ENCODE measurements around the gene SENP2. TPM values are rescaled to one million over a fixed set of nuclear protein-coding genes. Genes with fewer than 3 reads are reported as not detected.
"Not testable (repeated sequence)": the region's sequence is repeated elsewhere in the genome, so short reads cannot be mapped to it uniquely, and the experiment has no call there.

The SENP2 gene
- total RNA-seq, 1 experiment from 2014 or later, result 30.5 TPM

GRCh38 chr3:185575108-185575869 lies 10.8 kb upstream of the SENP2 start:
- DNase-seq, H3K27me3 ChIP-seq, H3K36me3 ChIP-seq, H3K4me3 ChIP-seq: not testable (repeated sequence)
- H3K9me3 ChIP-seq, result peaks cover 13% of the 10 kb centered on the region

GRCh38 chr3:185582236-185582635 lies 3.9 kb upstream of the SENP2 start:
- H3K27me3 ChIP-seq, result no peaks in the 10 kb centered on the region
- peaks cover 2% of the 10 kb centered on the region; the same call in 1 of the 2 replicates for H3K36me3 ChIP-seq
- H3K9me3 ChIP-seq, result no peaks in the 10 kb centered on the region
- no peak overlapping the region for H3K4me3 ChIP-seq
- no peak for DNase-seq

GRCh38 chr3:185582871-185583270 lies 3.2 kb upstream of the SENP2 start:
- Histone ChIP-seq H3K4me3 (no peak overlapping the region), H3K9me3 (no peaks in the 10 kb centered on the region), H3K36me3 (peaks cover 2% of the 10 kb centered on the region; the same call in 1 of the 2 replicates), H3K27me3 (no peaks in the 10 kb centered on the region)
- DNase-seq, result no peak

- DNase-seq, result no peak
- H3K27me3 ChIP-seq, result no peaks in the 10 kb centered on the region
- no peak overlapping the region for H3K4me3 ChIP-seq
- peaks cover 2% of the 10 kb centered on the region; the same call in 1 of the 2 replicates for H3K36me3 ChIP-seq
- H3K9me3 ChIP-seq, result no peaks in the 10 kb centered on the region
These were observed 2.2 kb upstream of the SENP2 start for GRCh38 chr3:185583925-185584324.

GRCh38 chr3:185584686-185585085 lies 1.4 kb upstream of the SENP2 start:
- DNase-seq, result no peak
- Histone ChIP-seq H3K27me3 (no peaks in the 10 kb centered on the region), H3K36me3 (peaks cover 2% of the 10 kb centered on the region; the same call in 1 of the 2 replicates), H3K9me3 (no peaks in the 10 kb centered on the region), H3K4me3 (no peak overlapping the region)

- Histone ChIP-seq H3K36me3 (peaks cover 2% of the 10 kb centered on the region; the same call in 1 of the 2 replicates), H3K27me3 (no peaks in the 10 kb centered on the region), H3K4me3 (peak overlapping the region; percentile 97), H3K9me3 (no peaks in the 10 kb centered on the region)
- no peak for DNase-seq
These were observed 607 bp upstream of the SENP2 start for GRCh38 chr3:185585518-185585858.

- DNase-seq, result no peak
- peaks cover 7% of the 10 kb centered on the region for H3K36me3 ChIP-seq
- H3K9me3 ChIP-seq, result no peaks in the 10 kb centered on the region
- H3K4me3 ChIP-seq, result peak overlapping the region; percentile 97
- no peaks in the 10 kb centered on the region for H3K27me3 ChIP-seq
These were observed 568 bp downstream of the SENP2 start for GRCh38 chr3:185586686-185587039.

GRCh38 chr3:185594073-185594472 lies 8.0 kb downstream of the SENP2 start:
- Histone ChIP-seq H3K36me3 (peaks cover 27% of the 10 kb centered on the region), H3K27me3 (no peaks in the 10 kb centered on the region), H3K9me3 (no peaks in the 10 kb centered on the region), H3K4me3 (no peak overlapping the region)
- DNase-seq, result no peak

GRCh38 chr3:185595526-185595925 lies 9.4 kb downstream of the SENP2 start:
- DNase-seq, result no peak
- no peaks in the 10 kb centered on the region for H3K9me3 ChIP-seq
- H3K27me3 ChIP-seq, result no peaks in the 10 kb centered on the region
- H3K36me3 ChIP-seq, result peaks cover 35% of the 10 kb centered on the region
- no peak overlapping the region for H3K4me3 ChIP-seq

- no peak for DNase-seq
- no peaks in the 10 kb centered on the region for H3K9me3 ChIP-seq
These were observed 19.5 kb downstream of the SENP2 start for GRCh38 chr3:185605566-185605965.

GRCh38 chr3:185606196-185606595 lies 20.1 kb downstream of the SENP2 start:
- Histone ChIP-seq H3K4me3 (no peak overlapping the region), H3K36me3 (peaks cover 68% of the 10 kb centered on the region), H3K27me3 (no peaks in the 10 kb centered on the region), H3K9me3 (no peaks in the 10 kb centered on the region)
- no peak for DNase-seq

More at GRCh38 chr3:185605566-185605965, 19.5 kb downstream of the SENP2 start:
- no peaks in the 10 kb centered on the region for H3K27me3 ChIP-seq
- peaks cover 66% of the 10 kb centered on the region for H3K36me3 ChIP-seq
- no peak overlapping the region for H3K4me3 ChIP-seq

- Histone ChIP-seq H3K27me3 (no peaks in the 10 kb centered on the region), H3K9me3 (no peaks in the 10 kb centered on the region), H3K36me3 (peaks cover 61% of the 10 kb centered on the region), H3K4me3 (no peak overlapping the region)
- no peak for DNase-seq
These were observed 26.9 kb downstream of the SENP2 start for GRCh38 chr3:185613016-185613415.

- Histone ChIP-seq H3K27me3 (no peaks in the 10 kb centered on the region), H3K4me3 (no peak overlapping the region), H3K9me3 (no peaks in the 10 kb centered on the region), H3K36me3 (peaks cover 74% of the 10 kb centered on the region)
- DNase-seq, result no peak
These were observed 38.0 kb downstream of the SENP2 start for GRCh38 chr3:185623939-185624665.

- Histone ChIP-seq H3K4me3 (no peak overlapping the region), H3K36me3 (peaks cover 70% of the 10 kb centered on the region), H3K27me3 (no peaks in the 10 kb centered on the region), H3K9me3 (no peaks in the 10 kb centered on the region)
- no peak for DNase-seq
These were observed 39.7 kb downstream of the SENP2 start for GRCh38 chr3:185625784-185626183.

GRCh38 chr3:185629554-185630181 lies 43.6 kb downstream of the SENP2 start:
- Histone ChIP-seq H3K9me3 (no peaks in the 10 kb centered on the region), H3K27me3 (no peaks in the 10 kb centered on the region), H3K4me3 (no peak overlapping the region), H3K36me3 (peaks cover 46% of the 10 kb centered on the region)
- DNase-seq, result no peak

GRCh38 chr3:185630182-185630622 lies 44.1 kb downstream of the SENP2 start:
- no peaks in the 10 kb centered on the region for H3K27me3 ChIP-seq
- peaks cover 41% of the 10 kb centered on the region for H3K36me3 ChIP-seq
- DNase-seq, result peak; percentile 34
- no peaks in the 10 kb centered on the region for H3K9me3 ChIP-seq
- H3K4me3 ChIP-seq, result no peak overlapping the region

- H3K36me3 ChIP-seq, result peaks cover 32% of the 10 kb centered on the region
- no peak for DNase-seq
- no peaks in the 10 kb centered on the region for H3K27me3 ChIP-seq
- H3K9me3 ChIP-seq, result no peaks in the 10 kb centered on the region
- no peak overlapping the region for H3K4me3 ChIP-seq
These were observed 45.0 kb downstream of the SENP2 start for GRCh38 chr3:185631108-185631507.

All from MG63 (cell line).